GM19372 (cell line): ENCODE data around the gene ANXA9.

ENCODE experiments used
- ATAC-seq: cut with Tn5 transposase; IDR thresholded peaks from one replicate; pipeline ENCODE4 v1.9.1; 2021; ENCODE audit warnings: mild to moderate bottlenecking, low read depth, moderate library complexity; ENCODE audit not compliant: unreplicated experiment

Gene ANXA9

GRCh38 chr1:150974580-150975478, 7.3 kb upstream of the ANXA9 start, which contains the start of gene CERS2:
Gene CERS2, minus strand, starts transcription at chr1:150974835. Its CDS starts 5,745 bp downstream, at chr1:150969090.
- ATAC-seq: peak; percentile 53

GRCh38 chr1:150976401-150976821, 5.7 kb upstream of the ANXA9 start:
- no peak for ATAC-seq

- ATAC-seq: no peak
Measured at GRCh38 chr1:150976879-150977694, 5.0 kb upstream of the ANXA9 start.

GRCh38 chr1:150979092-150980056, 2.7 kb upstream of the ANXA9 start:
- ATAC-seq: peak; percentile 50

- ATAC-seq: no peak
Measured at GRCh38 chr1:150981177-150981804, 801 bp upstream of the ANXA9 start.

- no peak for ATAC-seq
Measured at GRCh38 chr1:150985179-150985825, 3.2 kb downstream of the ANXA9 start.

- no peak for ATAC-seq
Measured at GRCh38 chr1:150987924-150988323, 5.8 kb downstream of the ANXA9 start.

- ATAC-seq: no peak
Measured at GRCh38 chr1:150992626-150993025, 10.5 kb downstream of the ANXA9 start.

GRCh38 chr1:150994248-150994647, 12.2 kb downstream of the ANXA9 start:
- ATAC-seq: no peak

GRCh38 chr1:150995460-150995859, 13.4 kb downstream of the ANXA9 start:
- no peak for ATAC-seq

- no peak for ATAC-seq
Measured at GRCh38 chr1:150995896-150996295, 13.8 kb downstream of the ANXA9 start.

GRCh38 chr1:150997126-150997872, 15.2 kb downstream of the ANXA9 start:
- no peak for ATAC-seq

- ATAC-seq: no peak
Measured at GRCh38 chr1:150997949-150998348, 15.9 kb downstream of the ANXA9 start.

GRCh38 chr1:150999051-150999674, 17.1 kb downstream of the ANXA9 start:
- no peak for ATAC-seq

- ATAC-seq: no peak
Measured at GRCh38 chr1:150999926-151000325, 17.8 kb downstream of the ANXA9 start.

GRCh38 chr1:151000408-151000807, 18.3 kb downstream of the ANXA9 start:
- ATAC-seq: no peak

- ATAC-seq: no peak
Measured at GRCh38 chr1:151001602-151002001, 19.5 kb downstream of the ANXA9 start.

GRCh38 chr1:151002051-151002450, 20.0 kb downstream of the ANXA9 start:
- ATAC-seq: no peak
